ENCODE measurements around the gene ZBTB11. TPM values are rescaled to one million over a fixed set of nuclear protein-coding genes. Genes with fewer than 3 reads are reported as not detected.
"Not testable (repeated sequence)": the region's sequence is repeated elsewhere in the genome, so short reads cannot be mapped to it uniquely, and the experiment has no call there.

Gene ZBTB11
- total and polyA plus RNA-seq, 9 of the 15 experiments (the other 6 are each of a cell fraction or from before 2014, with no cell fraction given), result 6.2 to 31.9 (median 21.4) TPM

DNA sequence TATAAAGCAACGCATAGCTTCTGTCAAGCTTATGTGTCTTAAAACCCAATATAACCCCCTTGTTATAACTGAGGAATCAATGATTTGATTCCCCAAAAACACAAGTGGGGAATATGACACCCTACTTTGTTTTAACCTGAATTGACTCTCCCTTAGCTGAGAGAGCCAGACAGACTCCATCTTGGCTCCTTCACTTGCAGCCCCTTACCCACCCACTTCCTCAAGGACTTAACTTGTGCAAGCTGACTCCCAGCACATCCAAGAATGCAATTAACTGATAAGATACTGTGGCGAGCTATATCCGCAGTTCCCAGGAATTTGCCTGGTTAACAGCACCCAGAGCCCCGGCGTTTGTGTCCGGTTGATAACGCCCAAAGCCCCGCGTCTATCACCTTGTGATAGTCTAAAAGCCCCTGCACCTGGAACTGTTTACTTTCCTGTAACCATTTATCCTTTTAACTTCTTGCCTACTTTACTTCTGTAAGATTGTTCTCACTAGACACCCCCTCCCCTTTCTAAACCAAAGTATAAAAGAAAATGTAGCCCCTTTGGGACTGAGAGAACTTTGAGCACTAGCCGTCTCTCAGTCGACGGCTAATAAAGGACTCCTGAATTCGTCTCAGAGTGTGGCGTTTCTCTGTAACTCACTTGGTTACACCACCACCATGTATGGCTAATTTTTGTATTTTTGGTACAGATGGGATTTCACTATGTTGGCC is 35.4 kb downstream of the ZBTB11 start (continued):
- TF ChIP-seq, protein P1, sequence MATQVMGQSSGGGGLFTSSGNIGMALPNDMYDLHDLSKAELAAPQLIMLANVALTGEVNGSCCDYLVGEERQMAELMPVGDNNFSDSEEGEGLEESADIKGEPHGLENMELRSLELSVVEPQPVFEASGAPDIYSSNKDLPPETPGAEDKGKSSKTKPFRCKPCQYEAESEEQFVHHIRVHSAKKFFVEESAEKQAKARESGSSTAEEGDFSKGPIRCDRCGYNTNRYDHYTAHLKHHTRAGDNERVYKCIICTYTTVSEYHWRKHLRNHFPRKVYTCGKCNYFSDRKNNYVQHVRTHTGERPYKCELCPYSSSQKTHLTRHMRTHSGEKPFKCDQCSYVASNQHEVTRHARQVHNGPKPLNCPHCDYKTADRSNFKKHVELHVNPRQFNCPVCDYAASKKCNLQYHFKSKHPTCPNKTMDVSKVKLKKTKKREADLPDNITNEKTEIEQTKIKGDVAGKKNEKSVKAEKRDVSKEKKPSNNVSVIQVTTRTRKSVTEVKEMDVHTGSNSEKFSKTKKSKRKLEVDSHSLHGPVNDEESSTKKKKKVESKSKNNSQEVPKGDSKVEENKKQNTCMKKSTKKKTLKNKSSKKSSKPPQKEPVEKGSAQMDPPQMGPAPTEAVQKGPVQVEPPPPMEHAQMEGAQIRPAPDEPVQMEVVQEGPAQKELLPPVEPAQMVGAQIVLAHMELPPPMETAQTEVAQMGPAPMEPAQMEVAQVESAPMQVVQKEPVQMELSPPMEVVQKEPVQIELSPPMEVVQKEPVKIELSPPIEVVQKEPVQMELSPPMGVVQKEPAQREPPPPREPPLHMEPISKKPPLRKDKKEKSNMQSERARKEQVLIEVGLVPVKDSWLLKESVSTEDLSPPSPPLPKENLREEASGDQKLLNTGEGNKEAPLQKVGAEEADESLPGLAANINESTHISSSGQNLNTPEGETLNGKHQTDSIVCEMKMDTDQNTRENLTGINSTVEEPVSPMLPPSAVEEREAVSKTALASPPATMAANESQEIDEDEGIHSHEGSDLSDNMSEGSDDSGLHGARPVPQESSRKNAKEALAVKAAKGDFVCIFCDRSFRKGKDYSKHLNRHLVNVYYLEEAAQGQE (IDR thresholded peaks at IDR 0.05; ENCODE audit: borderline replicate concordance), result not testable (repeated sequence)
- TF ChIP-seq, protein P1 (CRISPR knock-in tag; IDR thresholded peaks at IDR 0.05; ENCODE audit: low read depth), result peak; percentile 94
- peak; percentile 26 for TF ChIP-seq HDAC3 (IDR thresholded peaks at IDR 0.05; ENCODE audit: borderline replicate concordance, partially characterized antibody)
- peak; percentile 84 for TF ChIP-seq MTA1 (IDR thresholded peaks at IDR 0.05; ENCODE audit: borderline replicate concordance)
- TF ChIP-seq ETV5 (CRISPR knock-in tag; IDR thresholded peaks at IDR 0.05; ENCODE audit: low read depth), result peak; percentile 80
- peak; percentile 98 for TF ChIP-seq IFI16 (CRISPR knock-in tag; IDR thresholded peaks at IDR 0.05)
- TF ChIP-seq MEF2D (tag; conservative IDR thresholded peaks at IDR 0.05; ENCODE audit: low read depth), result peak; percentile 98
- peak; percentile 98 for TF ChIP-seq GTF2A2 (tag; IDR thresholded peaks at IDR 0.05)
- TF ChIP-seq MTA3 (IDR thresholded peaks at IDR 0.05; ENCODE audit: borderline replicate concordance), result peak; percentile 73
- peak in 1 of 3 experiments; percentile 79; a peak in 2 of 6 replicates for TF ChIP-seq ZBTB11 (CRISPR knock-in tag; IDR thresholded peaks at IDR 0.05)
- TF ChIP-seq TAL1 (IDR thresholded peaks at IDR 0.05), result peak; percentile 69
- peak; percentile 96 for TF ChIP-seq ZNF785 (CRISPR knock-in tag; IDR thresholded peaks at IDR 0.05)
- peak; percentile 96 for TF ChIP-seq ZKSCAN3 (CRISPR knock-in tag; IDR thresholded peaks at IDR 0.05)
- TF ChIP-seq, protein P2, sequence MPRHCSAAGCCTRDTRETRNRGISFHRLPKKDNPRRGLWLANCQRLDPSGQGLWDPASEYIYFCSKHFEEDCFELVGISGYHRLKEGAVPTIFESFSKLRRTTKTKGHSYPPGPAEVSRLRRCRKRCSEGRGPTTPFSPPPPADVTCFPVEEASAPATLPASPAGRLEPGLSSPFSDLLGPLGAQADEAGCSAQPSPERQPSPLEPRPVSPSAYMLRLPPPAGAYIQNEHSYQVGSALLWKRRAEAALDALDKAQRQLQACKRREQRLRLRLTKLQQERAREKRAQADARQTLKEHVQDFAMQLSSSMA (CRISPR knock-in tag; IDR thresholded peaks at IDR 0.05), result peak; percentile 95
- TF ChIP-seq GATAD2A (IDR thresholded peaks at IDR 0.05), result peak; percentile 100
- TF ChIP-seq ZNF507 (tag; conservative IDR thresholded peaks at IDR 0.05), result peak; percentile 64; the same call in 1 of the 2 replicates
- TF ChIP-seq ZNF347 (CRISPR knock-in tag; IDR thresholded peaks at IDR 0.05; ENCODE audit: low read depth), result peak; percentile 92

Measured in K562 (cell line).